HG03045 (cell line): ENCODE data around the gene GUCA2B.

Experiments
- ATAC-seq: cut with Tn5 transposase; IDR thresholded peaks from one replicate; pipeline ENCODE4 v1.9.1; 2021; ENCODE audit warnings: mild to moderate bottlenecking, moderate library complexity; ENCODE audit not compliant: unreplicated experiment

GUCA2B gene

GRCh38 chr1:42165511-42166210, 12.5 kb downstream of the GUCA2B start:
- no peak for ATAC-seq

GRCh38 chr1:42167611-42168390, 14.6 kb downstream of the GUCA2B start:
- ATAC-seq: no peak

- ATAC-seq: no peak
Measured at GRCh38 chr1:42168391-42168670, 15.1 kb downstream of the GUCA2B start.

- ATAC-seq: no peak
Measured at GRCh38 chr1:42168763-42169162, 15.6 kb downstream of the GUCA2B start.

GRCh38 chr1:42170779-42171621, 17.8 kb downstream of the GUCA2B start:
- no peak for ATAC-seq

- ATAC-seq: no peak
Measured at GRCh38 chr1:42171679-42172266, 18.6 kb downstream of the GUCA2B start.

- ATAC-seq: no peak
Measured at GRCh38 chr1:42172381-42173133, 19.3 kb downstream of the GUCA2B start.

GRCh38 chr1:42173155-42173933, 20.1 kb downstream of the GUCA2B start:
- no peak for ATAC-seq

- no peak for ATAC-seq
Measured at GRCh38 chr1:42173961-42174735, 20.9 kb downstream of the GUCA2B start.

- no peak for ATAC-seq
Measured at GRCh38 chr1:42175314-42176054, 22.3 kb downstream of the GUCA2B start.

- no peak for ATAC-seq
Measured at GRCh38 chr1:42176902-42177519, 23.8 kb downstream of the GUCA2B start.

- no peak for ATAC-seq
Measured at GRCh38 chr1:42177541-42177981, 24.4 kb downstream of the GUCA2B start.

- no peak for ATAC-seq
Measured at GRCh38 chr1:42178249-42178648, 25.0 kb downstream of the GUCA2B start.

- ATAC-seq: no peak
Measured at GRCh38 chr1:42179275-42179674, 26.1 kb downstream of the GUCA2B start.

GRCh38 chr1:42179900-42180329, 26.7 kb downstream of the GUCA2B start:
- no peak for ATAC-seq

- no peak for ATAC-seq
Measured at GRCh38 chr1:42181687-42182086, 28.5 kb downstream of the GUCA2B start.

GRCh38 chr1:42183210-42183956, 30.2 kb downstream of the GUCA2B start:
- ATAC-seq: no peak
